Right lobe of liver (tissue), 4 donors: Measurements from ENCODE around the gene LYRM9.
"Not testable (repeated sequence)": the region's sequence is repeated elsewhere in the genome, so short reads cannot be mapped to it uniquely, and the experiment has no call there.

ENCODE experiments used
- POLR2A ChIP-seq: fragments of 450-650 bp; IDR thresholded peaks from one replicate; pipeline ENCODE4 v1.6.1; 2017; ENCODE audit warnings: antibody characterized with exemption, mild to moderate bottlenecking
- TF ChIP-seq, protein P1 (sequence below), 4 donors: fragments of 200-600 bp in 3 of 4; fragments of 450-650 bp in 1 of 4; IDR thresholded peaks; one replicate each; pipeline versions ENCODE4 v1.5.1 to v1.8.0; 2016 to 2022; ENCODE audit warnings: antibody characterized with exemption in 4 of 4, mild to moderate bottlenecking in 2 of 4
- donor health status: DM: no; HTN: no; CAD: no.
- donor health status: DM: no; HTN: no; CAD: no.
- donor health status: DM: no; HTN: yes; CAD: no.

DNA sequence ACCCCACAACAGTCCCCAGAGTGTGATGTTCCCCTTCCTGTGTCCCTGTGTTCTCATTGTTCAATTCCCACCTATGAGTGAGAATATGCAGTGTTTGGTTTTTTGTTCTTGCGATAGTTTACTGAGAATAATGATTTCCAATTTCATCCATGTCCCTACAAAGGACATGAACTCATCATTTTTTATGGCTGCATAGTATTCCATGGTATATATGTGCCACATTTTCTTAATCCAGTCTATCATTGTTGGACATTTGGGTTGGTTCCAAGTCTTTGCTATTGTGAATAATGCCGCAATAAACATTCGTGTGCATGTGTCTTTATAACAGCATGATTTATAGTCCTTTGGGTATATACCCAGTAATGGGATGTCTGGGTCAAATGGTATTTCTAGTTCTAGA, 19.1 kb upstream of the LYRM9 start:
- TF ChIP-seq, protein P1, sequence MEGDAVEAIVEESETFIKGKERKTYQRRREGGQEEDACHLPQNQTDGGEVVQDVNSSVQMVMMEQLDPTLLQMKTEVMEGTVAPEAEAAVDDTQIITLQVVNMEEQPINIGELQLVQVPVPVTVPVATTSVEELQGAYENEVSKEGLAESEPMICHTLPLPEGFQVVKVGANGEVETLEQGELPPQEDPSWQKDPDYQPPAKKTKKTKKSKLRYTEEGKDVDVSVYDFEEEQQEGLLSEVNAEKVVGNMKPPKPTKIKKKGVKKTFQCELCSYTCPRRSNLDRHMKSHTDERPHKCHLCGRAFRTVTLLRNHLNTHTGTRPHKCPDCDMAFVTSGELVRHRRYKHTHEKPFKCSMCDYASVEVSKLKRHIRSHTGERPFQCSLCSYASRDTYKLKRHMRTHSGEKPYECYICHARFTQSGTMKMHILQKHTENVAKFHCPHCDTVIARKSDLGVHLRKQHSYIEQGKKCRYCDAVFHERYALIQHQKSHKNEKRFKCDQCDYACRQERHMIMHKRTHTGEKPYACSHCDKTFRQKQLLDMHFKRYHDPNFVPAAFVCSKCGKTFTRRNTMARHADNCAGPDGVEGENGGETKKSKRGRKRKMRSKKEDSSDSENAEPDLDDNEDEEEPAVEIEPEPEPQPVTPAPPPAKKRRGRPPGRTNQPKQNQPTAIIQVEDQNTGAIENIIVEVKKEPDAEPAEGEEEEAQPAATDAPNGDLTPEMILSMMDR (IDR thresholded peaks at IDR 0.05) = not testable (repeated sequence)
- TF ChIP-seq POLR2A = not testable (repeated sequence)
